GM19193 (cell line): ENCODE data around the gene CYP2U1.

Experiments used
- POLR2A ChIP-seq: IDR thresholded peaks from 4 replicates; pipeline ENCODE4 v1.6.1; 2011; ENCODE audit not compliant: insufficient read depth, insufficient read length; ENCODE audit errors: extremely low read depth

The CYP2U1 gene

DNA sequence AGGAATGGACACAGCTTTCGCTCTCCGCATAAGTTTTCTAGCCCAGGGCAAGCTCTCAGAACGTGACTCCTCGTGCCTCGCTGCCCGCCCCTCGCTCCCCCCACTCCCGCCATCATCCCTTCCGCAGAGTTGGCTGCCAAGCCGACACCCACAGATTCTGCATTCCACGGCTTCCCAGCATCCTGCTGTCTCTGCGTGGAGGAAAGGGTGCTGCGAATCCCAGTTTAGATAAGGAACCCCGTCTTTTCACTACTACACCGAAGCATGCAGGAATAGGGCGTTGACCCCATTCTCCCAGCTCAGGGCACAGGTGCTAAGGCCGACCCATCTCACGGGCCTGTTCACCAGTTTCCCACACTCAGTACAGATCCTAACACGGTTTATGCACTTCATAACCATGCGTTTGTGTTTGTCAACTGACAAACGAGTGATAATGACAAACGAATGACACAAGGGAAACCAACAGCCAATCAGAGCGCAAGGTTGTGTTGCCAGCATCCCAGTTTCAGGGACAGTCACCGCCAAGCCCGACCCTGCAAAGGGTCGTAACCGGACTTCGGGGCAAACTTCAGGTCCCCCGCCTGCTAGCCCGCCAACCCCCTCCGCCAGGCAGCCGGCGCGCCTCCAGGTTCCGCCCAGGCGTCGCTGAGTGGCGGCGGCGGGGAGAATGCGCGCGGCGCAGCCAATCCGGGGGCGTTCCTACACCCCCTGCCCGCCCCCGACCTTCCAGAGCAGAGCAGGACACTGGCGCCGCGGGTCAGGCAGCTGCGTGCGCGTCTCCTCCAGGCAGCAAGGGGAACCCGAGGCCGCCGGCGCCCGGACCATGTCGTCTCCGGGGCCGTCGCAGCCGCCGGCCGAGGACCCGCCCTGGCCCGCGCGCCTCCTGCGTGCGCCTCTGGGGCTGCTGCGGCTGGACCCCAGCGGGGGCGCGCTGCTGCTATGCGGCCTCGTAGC lies at the start of gene CYP2U1:
TSS of gene CYP2U1 (plus strand) at position 729 of the 954 bp plus-strand sequence. CDS start at position 824, 95 bp downstream.
- TF ChIP-seq POLR2A = peak; percentile 33

- no peak for TF ChIP-seq POLR2A
Measured at GRCh38 chr4:107885865-107886264, 45.5 kb upstream of the CYP2U1 start.

DNA sequence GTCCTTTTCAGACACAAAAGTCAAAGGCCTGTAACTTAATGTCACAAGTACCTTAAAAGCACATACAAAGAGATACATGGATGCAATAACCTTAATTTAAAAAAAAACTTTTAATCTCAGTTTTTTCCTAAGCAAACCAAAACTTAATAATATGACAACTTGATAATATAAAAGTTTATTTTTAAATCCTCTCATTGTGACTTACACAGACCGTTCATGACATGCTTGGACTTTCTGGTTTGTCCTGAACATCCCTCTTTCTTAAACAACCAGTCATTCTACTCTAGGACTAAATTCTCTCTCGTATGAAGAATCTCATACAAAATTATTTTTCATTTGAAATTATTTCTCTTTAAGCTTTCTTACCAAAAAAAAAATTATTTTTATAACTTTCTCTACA lies 43.1 kb upstream of the CYP2U1 start:
- TF ChIP-seq POLR2A = no peak

- TF ChIP-seq POLR2A = no peak
Measured at GRCh38 chr4:107890779-107891178, 40.6 kb upstream of the CYP2U1 start.

GRCh38 chr4:107891299-107891698 lies 40.0 kb upstream of the CYP2U1 start:
- no peak for TF ChIP-seq POLR2A

DNA sequence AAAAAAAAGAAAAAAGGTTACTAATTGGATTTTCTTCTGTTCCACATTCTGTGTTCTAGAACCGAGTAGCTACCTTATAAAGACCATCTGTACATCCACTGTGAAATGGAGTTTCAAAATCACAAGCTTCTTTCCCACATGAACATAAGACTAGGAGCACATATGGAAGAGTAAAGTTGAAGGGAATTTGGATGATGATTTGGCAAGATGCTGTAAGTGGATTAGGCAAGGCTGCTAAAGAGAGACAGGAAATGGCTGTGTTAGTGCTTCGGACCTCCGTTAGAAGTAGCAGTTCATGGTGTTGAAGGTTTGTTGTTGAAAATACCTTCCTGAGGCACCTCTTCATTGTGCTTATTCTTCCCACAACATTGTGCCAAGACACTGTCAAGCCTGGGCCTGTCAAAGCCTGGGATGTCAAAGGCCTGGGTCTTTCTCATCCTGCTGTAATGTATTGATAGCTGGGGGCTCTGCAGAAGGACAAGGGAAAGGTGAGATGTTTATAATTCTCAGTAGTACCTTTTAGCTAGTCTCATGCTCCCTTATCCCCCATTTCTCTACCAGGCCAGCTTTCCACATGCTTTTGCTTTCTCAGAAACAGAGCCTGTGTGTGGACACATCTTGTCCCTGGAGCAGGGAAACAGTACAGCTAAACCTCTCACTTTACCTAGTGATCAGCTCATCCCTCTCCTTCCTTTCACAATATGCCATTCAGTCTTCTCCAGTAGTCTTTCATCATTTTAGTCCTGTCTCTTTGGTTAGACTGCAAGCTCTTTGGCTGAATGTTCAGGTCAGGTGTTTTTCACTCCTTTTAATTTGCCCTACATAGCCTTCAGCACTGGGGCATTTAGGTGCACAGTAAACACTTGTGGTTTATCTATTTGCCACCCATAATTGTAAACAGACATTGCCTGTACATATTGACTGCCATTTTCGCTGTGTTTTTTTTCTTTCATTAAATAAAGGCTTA lies 37.9 kb upstream of the CYP2U1 start:
- TF ChIP-seq POLR2A = no peak

GRCh38 chr4:107894138-107894603 lies 37.2 kb upstream of the CYP2U1 start:
- TF ChIP-seq POLR2A = no peak

- TF ChIP-seq POLR2A = no peak
Measured at GRCh38 chr4:107896158-107896645, 35.1 kb upstream of the CYP2U1 start.

GRCh38 chr4:107896646-107897045 lies 34.7 kb upstream of the CYP2U1 start:
- no peak for TF ChIP-seq POLR2A

- TF ChIP-seq POLR2A = no peak
Measured at GRCh38 chr4:107897823-107898222, 33.5 kb upstream of the CYP2U1 start.

DNA sequence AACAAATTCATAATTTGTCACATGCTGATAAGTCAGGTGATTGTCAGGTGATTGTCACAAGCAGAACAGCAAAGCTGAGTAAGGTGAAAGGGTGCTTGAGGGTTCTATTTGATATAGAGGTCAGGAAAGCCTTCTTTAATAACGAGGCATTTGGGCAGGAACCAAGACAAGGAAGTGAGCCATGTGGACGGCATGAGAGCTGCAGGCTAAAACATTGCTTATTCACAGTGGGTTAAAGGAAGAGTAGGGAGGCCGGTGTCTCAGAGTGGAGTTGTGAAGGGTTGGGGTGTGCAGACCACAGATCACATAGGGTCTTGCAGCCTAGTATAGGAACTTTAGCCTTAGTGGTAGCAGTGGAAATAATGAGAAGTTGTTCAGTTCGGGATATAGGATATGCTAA lies 31.3 kb upstream of the CYP2U1 start:
- no peak for TF ChIP-seq POLR2A

DNA sequence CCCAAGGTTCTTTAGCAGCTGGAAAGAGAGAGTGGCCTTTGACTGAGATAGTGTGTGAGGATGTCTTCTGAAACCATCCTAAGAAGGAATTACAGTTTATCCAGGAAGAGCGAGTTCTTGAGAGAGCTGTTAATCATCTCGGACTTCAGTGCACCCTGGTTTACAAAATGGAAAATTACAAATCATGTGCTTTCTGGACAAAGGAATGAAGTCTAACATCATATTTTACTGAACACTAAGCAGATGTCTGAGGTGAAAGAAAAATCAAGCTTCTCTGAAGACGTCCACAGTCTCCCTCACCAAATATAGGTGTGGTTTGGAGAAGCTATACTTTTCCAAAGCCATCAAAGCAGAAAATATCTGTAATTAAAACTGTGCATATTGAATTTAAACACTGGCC lies 30.8 kb upstream of the CYP2U1 start:
- TF ChIP-seq POLR2A = no peak

- no peak for TF ChIP-seq POLR2A
Measured at GRCh38 chr4:107901213-107901934, 30.0 kb upstream of the CYP2U1 start.

- TF ChIP-seq POLR2A = no peak
Measured at GRCh38 chr4:107902715-107903114, 28.6 kb upstream of the CYP2U1 start.

DNA sequence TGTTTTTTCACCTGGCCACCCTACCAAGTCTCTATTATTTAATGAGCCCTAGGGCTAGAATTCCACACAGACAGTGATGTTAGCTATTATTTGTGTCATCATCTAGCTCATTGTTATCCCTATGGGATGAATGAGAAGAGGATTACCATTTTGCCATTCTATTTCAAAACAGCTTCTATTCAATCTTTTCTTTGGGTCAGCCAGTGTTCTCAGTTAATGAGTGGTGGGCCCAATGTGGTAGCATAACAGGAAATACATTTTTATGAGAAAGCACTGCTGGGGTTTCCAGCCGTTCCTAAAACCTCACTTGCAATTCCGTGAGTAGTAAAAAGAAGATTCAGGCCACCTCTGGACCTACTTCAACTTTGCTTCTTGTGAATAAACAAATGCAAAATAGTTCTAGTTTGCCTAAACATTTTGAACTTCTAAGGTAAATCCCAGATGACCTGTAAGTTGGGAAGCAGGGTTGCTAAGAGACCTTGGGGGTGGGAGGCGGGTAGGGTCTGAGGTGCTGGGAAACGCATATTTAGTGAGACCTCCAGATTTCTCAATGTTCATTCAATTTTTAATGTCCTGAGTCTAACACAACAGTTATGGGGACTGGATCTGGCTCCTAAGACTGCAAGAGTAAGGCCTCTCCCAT lies 24.8 kb upstream of the CYP2U1 start:
- no peak for TF ChIP-seq POLR2A

GRCh38 chr4:107908377-107908776 lies 23.0 kb upstream of the CYP2U1 start:
- TF ChIP-seq POLR2A = no peak
